Medulla oblongata (tissue), 1 donor: ENCODE data around the gene PPP3CA.
"Not testable (repeated sequence)": the region's sequence is repeated elsewhere in the genome, so short reads cannot be mapped to it uniquely, and the experiment has no call there.

ENCODE experiments used
- DNase-seq: peaks from one replicate; pipeline ENCODE4 v3.0.0-alpha.2; 2015; ENCODE audit errors: extremely low spot score

Gene PPP3CA

GRCh38 chr4:101254776-101255175 lies 92.5 kb downstream of the PPP3CA start:
- no peak for DNase-seq

GRCh38 chr4:101253121-101253520 lies 94.2 kb downstream of the PPP3CA start:
- no peak for DNase-seq

- DNase-seq: no peak
Measured at GRCh38 chr4:101252721-101253120, 94.6 kb downstream of the PPP3CA start.

- DNase-seq: no peak
Measured at GRCh38 chr4:101251261-101251660, 96.1 kb downstream of the PPP3CA start.

GRCh38 chr4:101244349-101244748 lies 103.0 kb downstream of the PPP3CA start:
- no peak for DNase-seq

GRCh38 chr4:101242441-101242840 lies 104.9 kb downstream of the PPP3CA start:
- no peak for DNase-seq

GRCh38 chr4:101240099-101240498 lies 107.2 kb downstream of the PPP3CA start:
- DNase-seq: no peak

- DNase-seq: no peak
Measured at GRCh38 chr4:101239665-101240064, 107.7 kb downstream of the PPP3CA start.

- no peak for DNase-seq
Measured at GRCh38 chr4:101238706-101239105, 108.6 kb downstream of the PPP3CA start.

GRCh38 chr4:101237773-101238172 lies 109.6 kb downstream of the PPP3CA start:
- DNase-seq: no peak

- no peak for DNase-seq
Measured at GRCh38 chr4:101236097-101236496, 111.2 kb downstream of the PPP3CA start.

GRCh38 chr4:101234141-101234540 lies 113.2 kb downstream of the PPP3CA start:
- not testable (repeated sequence) for DNase-seq

GRCh38 chr4:101232074-101232776 lies 115.1 kb downstream of the PPP3CA start:
- no peak for DNase-seq

- DNase-seq: no peak
Measured at GRCh38 chr4:101230801-101231426, 116.4 kb downstream of the PPP3CA start.

GRCh38 chr4:101229116-101229515 lies 118.2 kb downstream of the PPP3CA start:
- no peak for DNase-seq

- DNase-seq: no peak
Measured at GRCh38 chr4:101227715-101228114, 119.6 kb downstream of the PPP3CA start.

- DNase-seq: no peak
Measured at GRCh38 chr4:101224358-101225218, 122.7 kb downstream of the PPP3CA start.

GRCh38 chr4:101222156-101222845 lies 125.0 kb downstream of the PPP3CA start:
- DNase-seq: no peak

- no peak for DNase-seq
Measured at GRCh38 chr4:101221294-101221693, 126.0 kb downstream of the PPP3CA start.

- DNase-seq: no peak
Measured at GRCh38 chr4:101218894-101219293, 128.4 kb downstream of the PPP3CA start.

- no peak for DNase-seq
Measured at GRCh38 chr4:101218346-101218745, 129.0 kb downstream of the PPP3CA start.
